H9 (cell line): ENCODE data around the gene GARRE1. TPM values are rescaled to one million over a fixed set of nuclear protein-coding genes. Genes with fewer than 3 reads are reported as not detected.

Experiments
- DNase-seq: peaks from one replicate; pipeline ENCODE4 v3.0.0-alpha.2; 2017
- H2AFZ ChIP-seq: one replicate; pipeline ENCODE4 v1.6.1; 2013; ENCODE audit warnings: mild to moderate bottlenecking, low read length, control low read depth, moderate library complexity
- H2AK5ac ChIP-seq: 2 replicates; pipeline ENCODE4 v1.6.1; 2013; ENCODE audit warnings: low read length, control low read depth, mixed read lengths; ENCODE audit not compliant: insufficient read length
- H2BK120ac ChIP-seq: one replicate; pipeline ENCODE4 v1.6.1; 2013; ENCODE audit warnings: low read depth, mild to moderate bottlenecking, low read length, control low read depth, inconsistent platforms; ENCODE audit not compliant: poor library complexity, severe bottlenecking
- H2BK12ac ChIP-seq: 2 replicates; pipeline ENCODE4 v1.6.1; 2013; ENCODE audit warnings: low read length, control low read depth, mixed read lengths, low read depth; ENCODE audit not compliant: insufficient read length
- H2BK15ac ChIP-seq: 2 replicates; pipeline ENCODE4 v1.6.1; 2013; ENCODE audit warnings: low read depth, low read length, control low read depth
- H2BK20ac ChIP-seq: one replicate; pipeline ENCODE4 v1.6.1; 2013; ENCODE audit warnings: low read depth, mild to moderate bottlenecking, low read length, control low read depth, inconsistent platforms; ENCODE audit not compliant: poor library complexity, severe bottlenecking
- H2BK5ac ChIP-seq: 2 replicates; pipeline ENCODE4 v1.6.1; 2013; ENCODE audit warnings: low read length, control low read depth, mixed read lengths; ENCODE audit not compliant: insufficient read length
- H3K14ac ChIP-seq: 2 replicates; pipeline ENCODE4 v1.6.1; 2013; ENCODE audit warnings: low read length, control low read depth; ENCODE audit not compliant: insufficient read depth
- H3K18ac ChIP-seq: 2 replicates; pipeline ENCODE4 v1.6.1; 2013; ENCODE audit warnings: low read depth, mild to moderate bottlenecking, mixed read lengths, low read length, control low read depth; ENCODE audit not compliant: insufficient read length
- H3K23ac ChIP-seq: 2 replicates; pipeline ENCODE4 v1.6.1; 2013; ENCODE audit warnings: low read length, control low read depth, mixed read lengths, low read depth; ENCODE audit not compliant: insufficient read length
- H3K23me2 ChIP-seq: 2 replicates; pipeline ENCODE4 v1.6.1; 2013; ENCODE audit warnings: low read depth, mild to moderate bottlenecking, mixed read lengths, low read length, control low read depth; ENCODE audit not compliant: insufficient read length, poor library complexity, severe bottlenecking
- H3K27ac ChIP-seq: 2 replicates; pipeline ENCODE4 v1.5.1; 2013; ENCODE audit warnings: low read length, control low read depth, mixed read lengths, low read depth; ENCODE audit not compliant: insufficient read length
- H3K27me3 ChIP-seq: 2 replicates; pipeline ENCODE4 v1.6.1; 2013; ENCODE audit warnings: low read length, control low read depth, inconsistent platforms; ENCODE audit not compliant: insufficient read depth
- H3K4ac ChIP-seq: 2 replicates; pipeline ENCODE4 v1.6.1; 2013; ENCODE audit warnings: low read depth, mild to moderate bottlenecking, control low read depth, inconsistent platforms, low read length, moderate library complexity
- H3K4me1 ChIP-seq: 2 replicates; pipeline ENCODE4 v1.6.1; 2013; ENCODE audit warnings: low read length, control low read depth, inconsistent platforms; ENCODE audit not compliant: insufficient read depth
- H3K4me2 ChIP-seq: 2 replicates; pipeline ENCODE4 v1.6.1; 2013; ENCODE audit warnings: low read length, control low read depth, mixed read lengths; ENCODE audit not compliant: insufficient read length, insufficient read depth
- H3K56ac ChIP-seq: 2 replicates; pipeline ENCODE4 v1.6.1; 2013; ENCODE audit warnings: low read depth, mild to moderate bottlenecking, mixed read lengths, low read length, control low read depth; ENCODE audit not compliant: insufficient read length
- H3K79me1 ChIP-seq: 2 replicates; pipeline ENCODE4 v1.6.1; 2013; ENCODE audit warnings: low read depth, mild to moderate bottlenecking, moderate library complexity, low read length, control low read depth, inconsistent platforms; ENCODE audit not compliant: insufficient read depth, poor library complexity, severe bottlenecking
- H3K79me2 ChIP-seq: 2 replicates; pipeline ENCODE4 v1.6.1; 2013; ENCODE audit warnings: low read length, control low read depth, inconsistent platforms; ENCODE audit not compliant: insufficient read depth
- H3K9ac ChIP-seq: 2 replicates; pipeline ENCODE4 v1.6.1; 2013; ENCODE audit warnings: low read length, control low read depth, mixed read lengths; ENCODE audit not compliant: insufficient read length; ENCODE audit errors: extremely low read depth
- H3K9me3 ChIP-seq: one replicate; pipeline ENCODE4 v1.6.1; 2013; ENCODE audit warnings: low read depth, low read length, inconsistent platforms; ENCODE audit not compliant: control insufficient read depth
- H3T11ph ChIP-seq: one replicate; pipeline ENCODE4 v1.6.1; 2013; ENCODE audit warnings: mild to moderate bottlenecking, low read length, control low read depth, inconsistent platforms
- H4K20me1 ChIP-seq: one replicate; pipeline ENCODE4 v1.6.1; 2013; ENCODE audit not compliant: control insufficient read depth, insufficient read length, insufficient read depth
- H4K5ac ChIP-seq: 2 replicates; pipeline ENCODE4 v1.6.1; 2013; ENCODE audit warnings: low read depth, mild to moderate bottlenecking, mixed read lengths, low read length, control low read depth; ENCODE audit not compliant: insufficient read length
- H4K8ac ChIP-seq: replicated peaks from 2 replicates; pipeline ENCODE4 v1.6.1; 2013; ENCODE audit warnings: low read length, control low read depth, mixed read lengths, low read depth; ENCODE audit not compliant: insufficient read length
- H4K91ac ChIP-seq: 2 replicates; pipeline ENCODE4 v1.6.1; 2013; ENCODE audit warnings: low read depth, mild to moderate bottlenecking, moderate library complexity, mixed read lengths, low read length, control low read depth; ENCODE audit not compliant: insufficient read length
- H3K27ac Mint-ChIP-seq, 3 experiments: 2 replicates in 2 of 3; 3 replicates in 1 of 3; pipeline ENCODE4 v1.8.0; 2020 to 2021; ENCODE audit warnings: mixed read lengths in 3 of 3, mild to moderate bottlenecking in 1 of 3, moderate library complexity in 1 of 3
- H3K27me3 Mint-ChIP-seq: 2 replicates; pipeline ENCODE4 v1.8.0; 2021; ENCODE audit warnings: low read depth, mild to moderate bottlenecking, moderate library complexity, mixed read lengths
- H3K36me3 Mint-ChIP-seq, 3 experiments: 2 replicates in 2 of 3; 3 replicates in 1 of 3; pipeline ENCODE4 v1.8.0; 2020 to 2021; ENCODE audit warnings: low read depth in 3 of 3, mixed read lengths in 3 of 3; ENCODE audit not compliant: insufficient read depth in 1 of 3
- H3K4me1 Mint-ChIP-seq, 2 experiments: 2 replicates each; pipeline ENCODE4 v1.8.0; 2020; ENCODE audit warnings: mixed read lengths in 2 of 2
- H3K4me3 Mint-ChIP-seq, 2 experiments: 2 replicates in 1 of 2; 3 replicates in 1 of 2; pipeline ENCODE4 v1.8.0; 2020 to 2021; ENCODE audit warnings: mild to moderate bottlenecking in 2 of 2, mixed read lengths in 2 of 2, moderate library complexity in 1 of 2
- H3K9me3 Mint-ChIP-seq, 2 experiments: 2 replicates in 1 of 2; 3 replicates in 1 of 2; pipeline ENCODE4 v1.8.0; 2020; ENCODE audit warnings: mild to moderate bottlenecking in 2 of 2, mixed read lengths in 2 of 2, moderate library complexity in 1 of 2
- CTCF ChIP-seq: fragments of 200-600 bp; sonication (generic); conservative IDR thresholded peaks from 3 replicates; pipeline ENCODE4 v1.8.0; 2021; ENCODE audit warnings: antibody characterized with exemption, mild to moderate bottlenecking
- WGBS: extraction: QIAGEN DNeasy Blood & Tissue Kit; methylation state at CpG from one replicate; pipeline ENCODE4 v1.1.7; 2013; ENCODE audit warnings: missing lambda C conversion rate, low lambda C conversion rate, mixed read lengths; ENCODE audit not compliant: insufficient read length; ENCODE audit errors: extremely low coverage; 5-methylcytosine and 5-hydroxymethylcytosine counted together
- total RNA-seq: library from RNA; stranded (reverse); gene quantifications from 2 replicates; pipeline ENCODE4 v1.2.1, GENCODE V29; 2021

GARRE1 gene
- total RNA-seq, 1 experiment from 2014 or later, result 24.1 TPM

GRCh38 chr19:34265221-34265650 is 10.9 kb downstream of the GARRE1 start:
- no peak overlapping the region for H3K4me3 Mint-ChIP-seq
- no peak overlapping the region for H3K14ac ChIP-seq

More at GRCh38 chr19:34265221-34265650, 10.9 kb downstream of the GARRE1 start:
- peak; percentile 73 for DNase-seq
- peaks cover 1% of the 10 kb centered on the region; the same call in 1 of the 2 replicates for H3K79me2 ChIP-seq
- H3K4me1 ChIP-seq, result peaks cover 11% of the 10 kb centered on the region; the same call in 1 of the 2 replicates
- H4K20me1 ChIP-seq, result no peaks in the 10 kb centered on the region
- H4K5ac ChIP-seq, result no peak overlapping the region
- H3K9ac ChIP-seq, result no peak overlapping the region
- H4K91ac ChIP-seq, result no peak overlapping the region
- H3K27me3 ChIP-seq, result no peaks in the 10 kb centered on the region
- no peaks in the 10 kb centered on the region for H3K79me1 ChIP-seq
- no peak overlapping the region for H2BK15ac ChIP-seq
- no peak overlapping the region for H2BK12ac ChIP-seq
- H3K9me3 ChIP-seq, result no peaks in the 10 kb centered on the region
- no peak overlapping the region for H2BK5ac ChIP-seq
- H2BK20ac ChIP-seq, result no peak overlapping the region
- no peak overlapping the region for H3K4me2 ChIP-seq
- H3K18ac ChIP-seq, result peak overlapping the region; percentile 10
- no peak overlapping the region for H3K27ac ChIP-seq
- peaks cover 0 to 3% (median 0%) of the 10 kb centered on the region in 3 experiments; a peak in 3 of 7 replicates for H3K36me3 Mint-ChIP-seq
- H3K4me1 Mint-ChIP-seq, result peaks cover 42 to 48% of the 10 kb centered on the region in 2 experiments
- no peak overlapping the region for H2AFZ ChIP-seq
- H3K27ac Mint-ChIP-seq, result peak overlapping the region in 1 of 3 experiments; percentile 58; a peak in 2 of 7 replicates
- no peak overlapping the region for H2AK5ac ChIP-seq
- no peak overlapping the region for H3K56ac ChIP-seq
- H3T11ph ChIP-seq, result no peak overlapping the region
- no CpG with 5 or more reads among the region's 6 CpGs for WGBS
- H4K8ac ChIP-seq, result no peak overlapping the region
- H2BK120ac ChIP-seq, result no peak overlapping the region
- TF ChIP-seq CTCF, result no peak
- no peaks in the 10 kb centered on the region for H3K23me2 ChIP-seq
- H3K23ac ChIP-seq, result no peak overlapping the region
- no peak overlapping the region for H3K4ac ChIP-seq
- no peaks in the 10 kb centered on the region for H3K9me3 Mint-ChIP-seq
- H3K27me3 Mint-ChIP-seq, result no peaks in the 10 kb centered on the region
